H1 (cell line): ENCODE data around the gene FXYD5. TPM values are rescaled to one million over a fixed set of nuclear protein-coding genes. Genes with fewer than 3 reads are reported as not detected.

Experiments used
- CTCF ChIA-PET: fragments of 300-600 bp; sonication (Branson Sonifier 250); formaldehyde crosslinking; loops from one replicate; lab custom pipeline; 2021; ENCODE audit not compliant: partially characterized antibody; lab: Charles Lee
- POLR2A ChIA-PET: fragments of 300-600 bp; sonication (Branson Sonifier 250); formaldehyde crosslinking; loops from one replicate; lab custom pipeline; 2021; ENCODE audit warnings: inconsistent platforms; ENCODE audit not compliant: partially characterized antibody; lab: Charles Lee
- DNase-seq, 2 experiments: peaks; one replicate each; pipeline versions ENCODE4 v3.0.0 to v3.0.0-alpha.2; 2010 to 2022; ENCODE audit warnings: low spot score in 2 of 2, low read depth in 1 of 2, mixed read lengths in 1 of 2
- FAIRE-seq: peaks from 2 replicates; lab custom pipeline; 2011; peaks lifted over from hg19 to GRCh38; lab: Jason Lieb, UNC
- H2AFZ ChIP-seq: 2 replicates; pipeline ENCODE4 v1.8.1; 2012; ENCODE audit warnings: low read length, inconsistent platforms
- H2AK5ac ChIP-seq: 2 replicates; pipeline ENCODE4 v1.6.1; 2013; ENCODE audit warnings: low read depth, low read length
- H2BK120ac ChIP-seq: replicated peaks from 2 replicates; pipeline ENCODE3; 2013; ENCODE audit warnings: low read depth, low read length, inconsistent platforms
- H2BK12ac ChIP-seq: 2 replicates; pipeline ENCODE4 v1.6.1; 2013; ENCODE audit warnings: low read depth, low read length
- H2BK15ac ChIP-seq: 2 replicates; pipeline ENCODE4 v1.6.1; 2013; ENCODE audit warnings: low read length
- H2BK20ac ChIP-seq: 2 replicates; pipeline ENCODE4 v1.6.1; 2013; ENCODE audit warnings: low read length
- H2BK5ac ChIP-seq: 2 replicates; pipeline ENCODE4 v1.6.1; 2013; ENCODE audit warnings: low read depth, low read length
- H3K14ac ChIP-seq: 2 replicates; pipeline ENCODE4 v1.6.1; 2013; ENCODE audit warnings: inconsistent platforms; ENCODE audit not compliant: insufficient read length
- H3K18ac ChIP-seq: 2 replicates; pipeline ENCODE4 v1.6.1; 2013; ENCODE audit warnings: low read length; ENCODE audit errors: extremely low read depth
- H3K23ac ChIP-seq: 2 replicates; pipeline ENCODE4 v1.6.1; 2013; ENCODE audit warnings: inconsistent platforms; ENCODE audit not compliant: insufficient read length
- H3K23me2 ChIP-seq: 2 replicates; pipeline ENCODE4 v1.6.1; 2013; ENCODE audit warnings: low read depth, low read length
- H3K27ac ChIP-seq: 2 replicates; pipeline ENCODE4 v1.6.1; 2011; ENCODE audit warnings: low read depth, low read length, inconsistent platforms
- H3K27me3 ChIP-seq, 4 experiments: replicated peaks in 1 of 4; 1 replicate in 1 of 4; 2 replicates in 3 of 4; pipeline versions ENCODE4 v1.6.1 to v1.8.1; 2011 to 2013; ENCODE audit warnings: low read length in 3 of 4, mild to moderate bottlenecking in 3 of 4, inconsistent platforms in 2 of 4, mixed read lengths in 2 of 4, moderate library complexity in 1 of 4; ENCODE audit not compliant: control insufficient read depth in 3 of 4, insufficient read depth in 3 of 4; ENCODE audit errors: extremely low read depth in 1 of 4
- H3K36me3 ChIP-seq, 4 experiments: 2 replicates each; pipeline versions ENCODE4 v1.6.1 to v1.8.1; 2011 to 2013; ENCODE audit warnings: mild to moderate bottlenecking in 4 of 4, low read length in 3 of 4, moderate library complexity in 2 of 4, control low read depth in 1 of 4, inconsistent platforms in 1 of 4; ENCODE audit not compliant: insufficient read depth in 4 of 4, control insufficient read depth in 2 of 4
- H3K4ac ChIP-seq: replicated peaks from 2 replicates; pipeline ENCODE3; 2013; ENCODE audit warnings: low read length, low read depth, mixed read lengths, inconsistent platforms; ENCODE audit not compliant: insufficient read length
- H3K4me1 ChIP-seq, 4 experiments: replicated peaks in 1 of 4; 1 replicate in 1 of 4; 2 replicates in 3 of 4; pipeline versions ENCODE4 v1.6.1 to v1.8.1; 2011 to 2013; ENCODE audit warnings: low read length in 3 of 4, inconsistent platforms in 2 of 4, mixed read lengths in 1 of 4; ENCODE audit not compliant: insufficient read depth in 4 of 4, control insufficient read depth in 3 of 4
- H3K4me2 ChIP-seq, 2 experiments: 2 replicates each; pipeline versions ENCODE4 v1.6.1 to v1.8.1; 2011 to 2013; ENCODE audit warnings: low read depth in 2 of 2, low read length in 2 of 2, control low read depth in 1 of 2, inconsistent platforms in 1 of 2, mild to moderate bottlenecking in 1 of 2; ENCODE audit not compliant: insufficient read depth in 1 of 2
- H3K4me3 ChIP-seq, 4 experiments: fragments of 200-600, 300-600 bp in 1 of 4; sonication (generic), shearing (Covaris generic), sonication (Bioruptor Twin) in 1 of 4; 2 replicates each; pipeline versions ENCODE4 v1.5.1 to v1.8.1; 2011 to 2016; ENCODE audit warnings: low read length in 4 of 4, low read depth in 3 of 4, control low read depth in 2 of 4, inconsistent platforms in 2 of 4, mild to moderate bottlenecking in 2 of 4, mixed read lengths in 1 of 4, moderate library complexity in 1 of 4; ENCODE audit not compliant: insufficient read depth in 2 of 4; ENCODE audit errors: extremely low read depth in 1 of 4
- H3K56ac ChIP-seq: replicated peaks from 2 replicates; pipeline ENCODE3; 2013; ENCODE audit warnings: low read depth, mild to moderate bottlenecking, mixed read lengths, low read length, inconsistent platforms; ENCODE audit not compliant: insufficient read length
- H3K79me1 ChIP-seq: 2 replicates; pipeline ENCODE4 v1.6.1; 2013; ENCODE audit warnings: low read depth, low read length, control low read depth
- H3K79me2 ChIP-seq, 2 experiments: 2 replicates each; pipeline versions ENCODE4 v1.6.1 to v1.8.1; 2012 to 2013; ENCODE audit warnings: low read length in 2 of 2, mild to moderate bottlenecking in 2 of 2, inconsistent platforms in 1 of 2; ENCODE audit not compliant: insufficient read depth in 2 of 2, control insufficient read depth in 1 of 2
- H3K9ac ChIP-seq, 4 experiments: replicated peaks in 1 of 4; 1 replicate in 1 of 4; 2 replicates in 3 of 4; pipeline versions ENCODE4 v1.6.1 to v1.8.1; 2011 to 2013; ENCODE audit warnings: low read depth in 3 of 4, low read length in 3 of 4, control low read depth in 2 of 4, mild to moderate bottlenecking in 2 of 4, moderate library complexity in 2 of 4, inconsistent platforms in 1 of 4; ENCODE audit errors: extremely low read depth in 1 of 4
- H3K9me3 ChIP-seq, 2 experiments: 2 replicates each; pipeline versions ENCODE4 v1.6.1 to v1.8.1; 2012 to 2013; ENCODE audit warnings: mild to moderate bottlenecking in 2 of 2, moderate library complexity in 2 of 2, control low read depth in 1 of 2, inconsistent platforms in 1 of 2, low read depth in 1 of 2, low read length in 1 of 2, mixed read lengths in 1 of 2; ENCODE audit not compliant: insufficient read depth in 2 of 2
- H4K20me1 ChIP-seq, 2 experiments: replicated peaks in 1 of 2; 2 replicates each; pipeline versions ENCODE3 to v1.8.1; 2011 to 2013; ENCODE audit warnings: inconsistent platforms in 2 of 2, low read length in 2 of 2, mild to moderate bottlenecking in 1 of 2; ENCODE audit not compliant: insufficient read depth in 2 of 2, control insufficient read depth in 1 of 2
- H4K5ac ChIP-seq: 2 replicates; pipeline ENCODE4 v1.6.1; 2013; ENCODE audit warnings: low read length, low read depth, mixed read lengths, inconsistent platforms; ENCODE audit not compliant: insufficient read length
- H4K8ac ChIP-seq: 2 replicates; pipeline ENCODE4 v1.8.0; 2013; ENCODE audit warnings: mild to moderate bottlenecking, moderate library complexity, low read length, inconsistent platforms; ENCODE audit not compliant: insufficient read depth; ENCODE audit errors: extremely low read depth
- H4K91ac ChIP-seq: replicated peaks from 2 replicates; pipeline ENCODE3; 2013; ENCODE audit warnings: low read length, mixed read lengths, inconsistent platforms; ENCODE audit not compliant: insufficient read length
- CEBPB ChIP-seq: IDR thresholded peaks from 2 replicates; pipeline ENCODE4 v1.6.1; 2012; ENCODE audit warnings: low read depth, low read length
- GTF2F1 ChIP-seq: IDR thresholded peaks from 2 replicates; pipeline ENCODE4 v1.6.1; 2012; ENCODE audit warnings: low read depth, low read length, improper control_type of control experiment, borderline replicate concordance
- HDAC2 ChIP-seq, 2 experiments: fragments of 300-600 bp in 1 of 2; sonication (generic) in 1 of 2; IDR thresholded peaks; 2 replicates each; pipeline ENCODE4 v1.6.1; 2011 to 2012; ENCODE audit warnings: low read depth in 2 of 2, low read length in 2 of 2, mild to moderate bottlenecking in 2 of 2, moderate library complexity in 2 of 2, borderline replicate concordance in 1 of 2, inconsistent platforms in 1 of 2
- NRF1 ChIP-seq: IDR thresholded peaks from 2 replicates; pipeline ENCODE4 v1.6.1; 2011; ENCODE audit warnings: mild to moderate bottlenecking, low read depth, low read length, improper control_type of control experiment
- POLR2A ChIP-seq, 2 experiments: IDR thresholded peaks; 1 replicate in 1 of 2; 2 replicates in 1 of 2; pipeline ENCODE4 v1.6.1; 2011; ENCODE audit warnings: low read depth in 2 of 2, low read length in 2 of 2, mild to moderate bottlenecking in 2 of 2; ENCODE audit errors: control extremely low read depth in 1 of 2
- RAD21 ChIP-seq, 2 experiments: IDR thresholded peaks in 1 of 2; conservative IDR thresholded peaks in 1 of 2; 2 replicates each; pipeline ENCODE4 v1.6.1; 2011; ENCODE audit warnings: low read depth in 2 of 2, low read length in 2 of 2, improper control_type of control experiment in 1 of 2, inconsistent platforms in 1 of 2, mild to moderate bottlenecking in 1 of 2, moderate library complexity in 1 of 2
- RNF2 ChIP-seq: fragments of 200-900, 300-1000 bp; sonication (generic); IDR thresholded peaks from 2 replicates; pipeline ENCODE4 v1.7.1; 2016; ENCODE audit warnings: borderline replicate concordance, low read depth, mild to moderate bottlenecking, antibody characterized with exemption, low read length; ENCODE audit not compliant: poor library complexity, severe bottlenecking; ENCODE audit errors: missing control alignments
- TAF1 ChIP-seq: IDR thresholded peaks from 2 replicates; pipeline ENCODE4 v1.6.1; 2011; ENCODE audit warnings: mild to moderate bottlenecking, low read depth, low read length
- TEAD4 ChIP-seq: IDR thresholded peaks from 2 replicates; pipeline ENCODE4 v1.6.1; 2012; ENCODE audit warnings: low read depth, low read length, inconsistent platforms, mixed read lengths
- WGBS, 2 experiments: shearing (Covaris generic) in 1 of 2; methylation state at CpG; one replicate each; pipeline versions ENCODE4 v1.1.6 to v1.1.7; 2013 to 2015; ENCODE audit warnings: low lambda C conversion rate in 2 of 2, mixed read lengths in 2 of 2, inconsistent platforms in 1 of 2, low coverage in 1 of 2, missing lambda C conversion rate in 1 of 2; ENCODE audit not compliant: insufficient replicate concordance in 2 of 2, insufficient coverage in 1 of 2, insufficient read length in 1 of 2; ENCODE audit errors: extremely low coverage in 1 of 2, missing lambda C conversion rate in 1 of 2; 5-methylcytosine and 5-hydroxymethylcytosine counted together
- polyA plus RNA-seq, 7 experiments: library from polyadenylated mRNA; depleted of rRNA in 3 of 7; stranded (reverse) in 5 of 7; unstranded in 2 of 7; fragments of >200 nt in 5 of 7; fragments of 200-250 nt in 2 of 7; gene quantifications; 1 replicate in 5 of 7; 2 replicates in 1 of 7; 4 replicates in 1 of 7; pipeline versions ENCODE4 v1.2.1 to v1.2.3, GENCODE V29; 2011 to 2013; ENCODE audit warnings: missing spikeins in 2 of 7, mixed read lengths in 2 of 7
- total RNA-seq: library from RNA; stranded (reverse); fragmentation: NEBNext Ultra II Directional; extraction: Animal tissue kit (Norgen Biotek cat#: 25700); gene quantifications from 2 replicates; pipeline ENCODE4 v1.2.1, GENCODE V29; 2021
- TF ChIP-seq, protein P1 (sequence below): IDR thresholded peaks from 2 replicates; pipeline ENCODE4 v1.6.1; 2012; ENCODE audit warnings: inconsistent platforms
- TF ChIP-seq, protein P2 (sequence below): IDR thresholded peaks from 2 replicates; pipeline ENCODE4 v1.6.1; 2012; ENCODE audit warnings: low read length, inconsistent platforms

The FXYD5 gene
- total and polyA plus RNA-seq, 2 of the 8 experiments (the other 6 are each of a cell fraction or from before 2014, with no cell fraction given): 99.0 to 191 TPM

DNA sequence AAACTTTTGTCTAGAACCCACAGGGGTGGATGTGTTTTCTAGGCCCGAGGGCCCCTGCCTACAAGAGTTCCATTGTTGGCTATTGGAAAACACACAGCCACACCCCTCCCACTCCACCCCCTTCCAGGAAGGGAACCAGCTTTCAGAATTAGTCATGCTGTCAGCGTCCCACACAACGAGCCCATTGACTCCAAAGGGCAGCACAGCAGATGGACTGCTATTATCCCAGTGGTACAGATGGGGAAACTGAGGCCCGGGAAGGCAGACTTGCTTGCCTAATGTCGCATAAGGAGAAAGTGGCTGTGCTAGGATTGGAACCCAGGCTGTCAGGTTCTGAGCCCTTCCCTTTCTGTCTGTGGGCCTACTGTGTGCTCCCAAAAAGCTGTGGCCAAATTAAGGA is 47.0 kb upstream of the FXYD5 start:
- no peaks in the 10 kb centered on the region for H3K79me1 ChIP-seq
- no peak overlapping the region for H4K5ac ChIP-seq
- no peak overlapping the region for H4K8ac ChIP-seq
- no peak overlapping the region for H3K4me2 ChIP-seq
- no peak overlapping the region for H3K4ac ChIP-seq
- no peaks in the 10 kb centered on the region; a peak in 1 of 7 replicates for H3K27me3 ChIP-seq
- H3K27ac ChIP-seq: no peak overlapping the region
- no peak overlapping the region for H3K56ac ChIP-seq
- H4K20me1 ChIP-seq: peaks cover 0 to 7% of the 10 kb centered on the region in 2 experiments
- no peak overlapping the region for H3K23ac ChIP-seq
- H4K91ac ChIP-seq: no peak overlapping the region
- H2BK120ac ChIP-seq: no peak overlapping the region
- peaks cover 0 to 4% (median 1%) of the 10 kb centered on the region in 4 experiments; a peak in 2 of 7 replicates for H3K4me1 ChIP-seq
- no peak overlapping the region for H3K18ac ChIP-seq
- ChIA-PET CTCF (interaction anchor here (0.6 to 1.7 kb wide), 4 partner anchors 41 to 269 kb away, joined by 3 to 5 read pairs (median 3); no protein-coding TSS in a partner anchor), POLR2A (no interaction called here)
- no peak overlapping the region for H2BK20ac ChIP-seq
- H3K23me2 ChIP-seq: peaks cover 7% of the 10 kb centered on the region; the same call in 1 of the 2 replicates
- H2BK5ac ChIP-seq: no peak overlapping the region
- no peak for FAIRE-seq
- H3K4me3 ChIP-seq: no peak overlapping the region
- no peak overlapping the region for H2BK12ac ChIP-seq
- H3K79me2 ChIP-seq: no peaks in the 10 kb centered on the region
- WGBS, 2 experiments: 63% methylated on average over 5 of the region's 5 CpGs; no CpG with 5 or more reads in 1 of the 2 experiments
- H3K9me3 ChIP-seq: no peaks in the 10 kb centered on the region
- H3K36me3 ChIP-seq: no peaks in the 10 kb centered on the region
- no peak overlapping the region for H2AFZ ChIP-seq
- no peak overlapping the region for H3K9ac ChIP-seq
- H2BK15ac ChIP-seq: no peak overlapping the region
- DNase-seq: no peak
- no peak overlapping the region for H3K14ac ChIP-seq
- no peak overlapping the region for H2AK5ac ChIP-seq
- TF ChIP-seq HDAC2 (IDR thresholded peaks at IDR 0.05; ENCODE audit: borderline replicate concordance in 1 of 2, low read depth in 2 of 2, low read length in 2 of 2) (no peak), GTF2F1 (no peak), TEAD4 (no peak), NRF1 (no peak), RNF2 (no peak), RAD21 (IDR thresholded peaks at IDR 0.05 in 1 of 2, conservative IDR thresholded peaks at IDR 0.05 in 1 of 2; ENCODE audit: low read depth in 2 of 2, low read length in 2 of 2) (no peak), POLR2A (IDR thresholded peaks at IDR 0.05; ENCODE audit: control extremely low read depth in 1 of 2, low read depth in 2 of 2, low read length in 2 of 2) (no peak), TAF1 (no peak), CEBPB (no peak)
- TF ChIP-seq, protein P1, sequence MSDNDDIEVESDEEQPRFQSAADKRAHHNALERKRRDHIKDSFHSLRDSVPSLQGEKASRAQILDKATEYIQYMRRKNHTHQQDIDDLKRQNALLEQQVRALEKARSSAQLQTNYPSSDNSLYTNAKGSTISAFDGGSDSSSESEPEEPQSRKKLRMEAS: no peak
- TF ChIP-seq, protein P2, sequence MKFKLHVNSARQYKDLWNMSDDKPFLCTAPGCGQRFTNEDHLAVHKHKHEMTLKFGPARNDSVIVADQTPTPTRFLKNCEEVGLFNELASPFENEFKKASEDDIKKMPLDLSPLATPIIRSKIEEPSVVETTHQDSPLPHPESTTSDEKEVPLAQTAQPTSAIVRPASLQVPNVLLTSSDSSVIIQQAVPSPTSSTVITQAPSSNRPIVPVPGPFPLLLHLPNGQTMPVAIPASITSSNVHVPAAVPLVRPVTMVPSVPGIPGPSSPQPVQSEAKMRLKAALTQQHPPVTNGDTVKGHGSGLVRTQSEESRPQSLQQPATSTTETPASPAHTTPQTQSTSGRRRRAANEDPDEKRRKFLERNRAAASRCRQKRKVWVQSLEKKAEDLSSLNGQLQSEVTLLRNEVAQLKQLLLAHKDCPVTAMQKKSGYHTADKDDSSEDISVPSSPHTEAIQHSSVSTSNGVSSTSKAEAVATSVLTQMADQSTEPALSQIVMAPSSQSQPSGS: no peak
